ENCODE measurements around the gene GRID1. TPM values are rescaled to one million over a fixed set of nuclear protein-coding genes. Genes with fewer than 3 reads are reported as not detected.

The GRID1 gene
- total RNA-seq, 1 donor from 2014 or later, result 0.22 TPM

GRCh38 chr10:86371691-86372090 lies 5.1 kb upstream of the GRID1 start:
- Mint-ChIP-seq H3K4me3 (ENCODE audit: low read depth) (no peak overlapping the region), H3K4me1 (ENCODE audit: low read depth) (no peaks in the 10 kb centered on the region), H3K36me3 (ENCODE audit: insufficient read depth) (no peaks in the 10 kb centered on the region), H3K9me3 (ENCODE audit: low read depth) (no peaks in the 10 kb centered on the region), H3K27ac (no peak overlapping the region), H3K27me3 (peaks cover 89% of the 10 kb centered on the region)
- no peak for DNase-seq (ENCODE audit: low spot score, unreplicated experiment)
- no peak for TF ChIP-seq CTCF (IDR thresholded peaks at IDR 0.05; ENCODE audit: unreplicated experiment)

GRCh38 chr10:86371116-86371515 lies 4.5 kb upstream of the GRID1 start:
- no peak for DNase-seq (ENCODE audit: low spot score, unreplicated experiment)
- Mint-ChIP-seq H3K27ac (no peak overlapping the region), H3K4me3 (ENCODE audit: low read depth) (no peak overlapping the region), H3K36me3 (ENCODE audit: insufficient read depth) (no peaks in the 10 kb centered on the region), H3K4me1 (ENCODE audit: low read depth) (no peaks in the 10 kb centered on the region), H3K27me3 (peaks cover 83% of the 10 kb centered on the region), H3K9me3 (ENCODE audit: low read depth) (no peaks in the 10 kb centered on the region)
- no peak for TF ChIP-seq CTCF (IDR thresholded peaks at IDR 0.05; ENCODE audit: unreplicated experiment)

GRCh38 chr10:86370006-86370585 lies 3.5 kb upstream of the GRID1 start:
- Mint-ChIP-seq H3K27ac (no peak overlapping the region), H3K27me3 (peaks cover 81% of the 10 kb centered on the region)

GRCh38 chr10:86368987-86369386 lies 2.4 kb upstream of the GRID1 start:
- TF ChIP-seq CTCF (IDR thresholded peaks at IDR 0.05; ENCODE audit: unreplicated experiment), result no peak
- H3K36me3 Mint-ChIP-seq (ENCODE audit: insufficient read depth), result no peaks in the 10 kb centered on the region
- H3K27ac Mint-ChIP-seq, result no peak overlapping the region
- H3K27me3 Mint-ChIP-seq, result peaks cover 82% of the 10 kb centered on the region
- peaks cover 5% of the 10 kb centered on the region for H3K4me1 Mint-ChIP-seq (ENCODE audit: low read depth)
- no peaks in the 10 kb centered on the region for H3K9me3 Mint-ChIP-seq (ENCODE audit: low read depth)
- no peak overlapping the region for H3K4me3 Mint-ChIP-seq (ENCODE audit: low read depth)
- DNase-seq (ENCODE audit: low spot score, unreplicated experiment), result no peak

More at GRCh38 chr10:86370006-86370585, 3.5 kb upstream of the GRID1 start:
- no peaks in the 10 kb centered on the region for H3K9me3 Mint-ChIP-seq (ENCODE audit: low read depth)
- H3K4me3 Mint-ChIP-seq (ENCODE audit: low read depth), result no peak overlapping the region
- no peaks in the 10 kb centered on the region for H3K36me3 Mint-ChIP-seq (ENCODE audit: insufficient read depth)
- H3K4me1 Mint-ChIP-seq (ENCODE audit: low read depth), result peaks cover 3% of the 10 kb centered on the region
- no peak for TF ChIP-seq CTCF (IDR thresholded peaks at IDR 0.05; ENCODE audit: unreplicated experiment)
- no peak for DNase-seq (ENCODE audit: low spot score, unreplicated experiment)

- Mint-ChIP-seq H3K36me3 (ENCODE audit: insufficient read depth) (no peaks in the 10 kb centered on the region), H3K4me3 (ENCODE audit: low read depth) (no peak overlapping the region), H3K9me3 (ENCODE audit: low read depth) (no peaks in the 10 kb centered on the region)
Measured at GRCh38 chr10:86368046-86368445, 1.5 kb upstream of the GRID1 start.

More at GRCh38 chr10:86368046-86368445, 1.5 kb upstream of the GRID1 start:
- H3K27ac Mint-ChIP-seq, result no peak overlapping the region
- peaks cover 82% of the 10 kb centered on the region for H3K27me3 Mint-ChIP-seq
- no peak for DNase-seq (ENCODE audit: low spot score, unreplicated experiment)
- TF ChIP-seq CTCF (IDR thresholded peaks at IDR 0.05; ENCODE audit: unreplicated experiment), result no peak
- H3K4me1 Mint-ChIP-seq (ENCODE audit: low read depth), result peaks cover 5% of the 10 kb centered on the region

Data from progenitor cell of endocrine pancreas (in vitro differentiated cells).